HFFc6 (cell line): ENCODE results near the gene GARIN6. TPM values are rescaled to one million over a fixed set of nuclear protein-coding genes. Genes with fewer than 3 reads are reported as not detected.

Source experiments
- DNase-seq: peaks from one replicate; pipeline ENCODE4 v3.0.0-alpha.2; 2018
- H3K27ac Mint-ChIP-seq: 2 replicates; pipeline ENCODE4 v1.8.0; 2020; ENCODE audit warnings: mild to moderate bottlenecking, mixed read lengths
- H3K27me3 Mint-ChIP-seq: 2 replicates; pipeline ENCODE4 v1.8.0; 2021; ENCODE audit warnings: mild to moderate bottlenecking, moderate library complexity, mixed read lengths; ENCODE audit not compliant: insufficient read depth
- H3K36me3 Mint-ChIP-seq: 2 replicates; pipeline ENCODE4 v1.8.0; 2021; ENCODE audit warnings: low read depth, mixed read lengths
- H3K4me1 Mint-ChIP-seq: 2 replicates; pipeline ENCODE4 v1.8.0; 2020; ENCODE audit warnings: low read depth, mixed read lengths
- H3K4me3 Mint-ChIP-seq: 2 replicates; pipeline ENCODE4 v1.8.0; 2020; ENCODE audit warnings: mild to moderate bottlenecking, moderate library complexity, mixed read lengths
- H3K9me3 Mint-ChIP-seq: 2 replicates; pipeline ENCODE4 v1.8.0; 2020; ENCODE audit warnings: mild to moderate bottlenecking, mixed read lengths
- CTCF ChIP-seq: fragments of 200-600 bp; sonication (generic); IDR thresholded peaks from 2 replicates; pipeline ENCODE4 v1.5.0; 2021; ENCODE audit warnings: antibody characterized with exemption, mild to moderate bottlenecking
- total RNA-seq, 6 experiments: library from RNA; stranded (reverse); fragmentation: NEBNext Ultra II Directional; extraction: Animal tissue kit (Norgen Biotek cat#: 25700); gene quantifications; 2 replicates in 1 of 6; 3 replicates in 5 of 6; pipeline ENCODE4 v1.2.3, GENCODE V29; 2021

Gene GARIN6
- total RNA-seq, 6 experiments from 2014 or later: not detected

DNA sequence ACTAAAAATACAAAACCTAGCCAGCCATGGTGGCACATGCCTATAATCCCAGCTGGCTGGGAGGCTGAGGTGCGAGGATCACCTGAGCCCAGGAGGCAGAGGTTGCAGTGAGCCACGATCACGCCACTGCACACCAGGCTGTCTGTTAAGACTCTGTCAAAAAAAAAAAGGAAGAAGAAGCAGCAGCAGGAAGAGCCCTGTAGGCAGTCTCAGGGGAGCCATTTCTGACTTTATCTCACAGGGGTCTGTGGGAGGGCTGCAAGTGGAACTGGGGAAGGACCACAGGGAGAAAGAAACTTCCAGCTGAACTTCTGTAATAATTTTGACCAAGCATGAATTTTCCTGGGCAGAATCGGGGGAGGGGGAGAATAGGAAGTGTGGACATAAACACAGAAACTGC is 32.7 kb downstream of the GARIN6 start:
- Mint-ChIP-seq H3K27ac (no peak overlapping the region), H3K27me3 (no peaks in the 10 kb centered on the region; the same call in 1 of the 2 replicates), H3K9me3 (peaks cover 53% of the 10 kb centered on the region), H3K4me1 (no peaks in the 10 kb centered on the region), H3K4me3 (no peak overlapping the region), H3K36me3 (no peaks in the 10 kb centered on the region; the same call in 1 of the 2 replicates)
- DNase-seq: no peak
- no peak for TF ChIP-seq CTCF

DNA sequence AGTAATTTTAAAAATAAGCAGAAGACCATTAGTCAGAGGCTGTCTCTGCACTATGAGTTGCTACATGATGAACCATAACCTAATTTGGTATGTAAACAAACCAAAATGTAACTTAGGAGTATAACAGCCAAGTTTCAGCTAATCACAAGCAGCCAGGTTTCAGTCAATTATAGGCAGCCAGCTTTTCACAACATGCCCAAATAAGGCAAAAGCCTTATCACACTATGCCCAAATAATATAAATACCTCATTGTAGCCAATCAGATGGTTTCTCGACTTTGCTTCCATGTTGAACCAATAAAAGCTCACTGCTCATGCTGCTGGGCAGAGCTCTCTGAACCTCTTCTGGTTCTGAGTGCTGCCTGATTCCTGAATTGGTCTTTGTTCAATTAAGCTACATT is 38.6 kb downstream of the GARIN6 start:
- peaks cover 52% of the 10 kb centered on the region for H3K9me3 Mint-ChIP-seq
- TF ChIP-seq CTCF: no peak
- H3K36me3 Mint-ChIP-seq: no peaks in the 10 kb centered on the region; the same call in 1 of the 2 replicates
- no peak for DNase-seq
- no peaks in the 10 kb centered on the region for H3K4me1 Mint-ChIP-seq
- H3K4me3 Mint-ChIP-seq: no peak overlapping the region
- no peaks in the 10 kb centered on the region for H3K27me3 Mint-ChIP-seq
- H3K27ac Mint-ChIP-seq: no peak overlapping the region

- Mint-ChIP-seq H3K4me3 (no peak overlapping the region), H3K9me3 (peaks cover 36% of the 10 kb centered on the region), H3K27ac (no peak overlapping the region), H3K36me3 (0 out of 2 replicates have a peak, but pooled peaks cover 5% of the 10 kb centered on the region), H3K4me1 (no peaks in the 10 kb centered on the region), H3K27me3 (no peaks in the 10 kb centered on the region)
- no peak for TF ChIP-seq CTCF
- DNase-seq: no peak
These were observed 47.5 kb downstream of the GARIN6 start for GRCh38 chr12:99695050-99695449.
